Measurements from ENCODE around the gene PRAMEF33.
"Not testable (repeated sequence)": the region's sequence is repeated elsewhere in the genome, so short reads cannot be mapped to it uniquely, and the experiment has no call there.

GRCh38 chr1:13277016-13277415 lies 26.3 kb upstream of the PRAMEF33 start:
- TF ChIP-seq, protein P1, sequence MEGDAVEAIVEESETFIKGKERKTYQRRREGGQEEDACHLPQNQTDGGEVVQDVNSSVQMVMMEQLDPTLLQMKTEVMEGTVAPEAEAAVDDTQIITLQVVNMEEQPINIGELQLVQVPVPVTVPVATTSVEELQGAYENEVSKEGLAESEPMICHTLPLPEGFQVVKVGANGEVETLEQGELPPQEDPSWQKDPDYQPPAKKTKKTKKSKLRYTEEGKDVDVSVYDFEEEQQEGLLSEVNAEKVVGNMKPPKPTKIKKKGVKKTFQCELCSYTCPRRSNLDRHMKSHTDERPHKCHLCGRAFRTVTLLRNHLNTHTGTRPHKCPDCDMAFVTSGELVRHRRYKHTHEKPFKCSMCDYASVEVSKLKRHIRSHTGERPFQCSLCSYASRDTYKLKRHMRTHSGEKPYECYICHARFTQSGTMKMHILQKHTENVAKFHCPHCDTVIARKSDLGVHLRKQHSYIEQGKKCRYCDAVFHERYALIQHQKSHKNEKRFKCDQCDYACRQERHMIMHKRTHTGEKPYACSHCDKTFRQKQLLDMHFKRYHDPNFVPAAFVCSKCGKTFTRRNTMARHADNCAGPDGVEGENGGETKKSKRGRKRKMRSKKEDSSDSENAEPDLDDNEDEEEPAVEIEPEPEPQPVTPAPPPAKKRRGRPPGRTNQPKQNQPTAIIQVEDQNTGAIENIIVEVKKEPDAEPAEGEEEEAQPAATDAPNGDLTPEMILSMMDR (IDR thresholded peaks at IDR 0.05), result not testable (repeated sequence)
- not testable (repeated sequence) for TF ChIP-seq EZH2 (IDR thresholded peaks at IDR 0.05; ENCODE audit: borderline replicate concordance, insufficient read depth, low read depth, low read length, poor library complexity, severe bottlenecking)
